ENCODE measurements around the gene MLEC.
"Not testable (repeated sequence)": the region's sequence is repeated elsewhere in the genome, so short reads cannot be mapped to it uniquely, and the experiment has no call there.

MLEC gene

DNA sequence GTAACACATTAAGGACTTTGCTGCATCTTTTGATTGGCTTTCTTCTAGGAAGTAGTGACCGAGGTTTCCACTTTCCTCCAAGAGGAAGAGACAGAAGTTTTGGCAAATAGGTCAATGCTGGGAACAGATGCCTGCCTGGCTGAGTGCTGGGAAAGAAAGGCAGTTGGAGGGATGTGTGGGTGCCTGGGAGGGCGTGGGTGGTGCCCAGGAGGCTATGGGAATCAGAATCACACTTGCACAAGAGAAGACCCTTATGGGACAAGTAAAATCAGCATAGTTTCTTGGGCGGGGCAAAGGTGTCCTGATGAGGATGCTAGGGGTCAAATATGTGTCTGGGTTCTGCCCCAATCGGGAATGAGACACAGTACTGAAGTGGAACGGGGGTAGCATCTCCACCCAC lies 37.8 kb downstream of the MLEC start:
- DNase-seq: no peak

DNA sequence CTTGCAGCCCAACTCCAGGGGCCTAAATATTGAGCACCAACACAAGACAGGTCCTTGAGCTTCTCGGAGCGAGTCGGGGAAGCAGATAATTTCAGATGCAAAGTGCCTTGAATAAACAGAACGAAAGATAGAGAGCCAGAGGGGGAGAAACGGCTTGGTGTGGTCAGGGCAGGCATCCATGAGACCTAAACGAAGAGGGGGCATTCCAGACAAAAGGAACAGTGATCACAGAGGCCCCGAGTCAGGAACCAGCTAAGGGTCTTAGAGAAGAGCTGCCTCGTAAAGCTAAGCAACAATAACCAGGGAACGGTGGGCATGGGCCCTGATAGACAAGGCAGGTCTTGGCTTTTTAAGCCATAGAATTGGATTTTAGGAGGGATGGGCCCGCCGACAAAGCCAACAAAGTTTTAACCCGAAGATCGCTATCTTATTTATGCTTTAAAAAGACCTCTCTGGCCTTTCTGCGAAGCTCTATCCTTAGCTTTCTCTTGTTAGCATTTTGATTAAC lies 38.3 kb downstream of the MLEC start:
- DNase-seq: no peak

DNA sequence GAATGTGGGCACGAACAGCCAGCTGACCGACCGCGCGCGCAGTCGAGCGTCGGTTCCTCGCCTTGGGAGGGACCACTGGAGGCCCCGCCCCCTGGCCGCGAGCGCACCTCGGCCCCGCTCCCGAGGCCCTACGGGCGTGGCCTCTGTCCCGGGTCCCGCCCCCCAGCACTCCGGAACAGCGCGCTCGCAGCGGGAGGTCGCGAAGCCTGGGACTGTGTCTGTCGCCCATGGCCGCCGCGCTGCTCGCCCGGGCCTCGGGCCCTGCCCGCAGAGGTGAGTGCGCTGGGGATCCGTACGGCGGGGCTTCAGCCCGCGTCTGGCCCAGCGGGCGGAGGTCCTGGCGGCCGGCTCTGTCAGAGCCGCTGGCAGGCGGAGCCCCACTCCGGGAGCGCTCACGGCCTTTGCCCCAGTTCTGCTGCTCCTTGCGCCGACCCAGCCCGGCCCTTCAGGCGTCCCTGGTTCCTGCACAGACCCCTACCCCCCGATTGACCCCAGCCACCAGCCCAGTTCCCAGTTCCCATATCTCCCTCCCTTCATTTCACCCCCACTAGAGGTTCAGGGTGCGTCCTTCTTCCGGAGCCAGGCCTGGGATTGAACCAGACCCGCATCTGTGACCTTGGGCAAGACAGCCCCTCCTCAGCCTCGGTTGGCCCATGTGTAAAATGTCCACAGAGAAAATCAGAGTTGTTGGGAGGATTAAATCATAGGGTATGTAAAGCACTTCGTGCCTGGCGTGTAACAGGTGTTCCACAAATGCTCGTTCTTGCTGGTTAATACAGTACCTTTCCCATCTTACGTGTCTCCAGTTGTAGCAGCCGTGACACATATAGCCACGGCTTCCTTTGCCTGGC lies 38.9 kb downstream of the MLEC start, which contains the start of gene ACADS:
TSS of gene ACADS (plus strand) at position 168 of the 851 bp plus-strand sequence. CDS start at position 228, 60 bp downstream.
- DNase-seq: peak; percentile 92

DNA sequence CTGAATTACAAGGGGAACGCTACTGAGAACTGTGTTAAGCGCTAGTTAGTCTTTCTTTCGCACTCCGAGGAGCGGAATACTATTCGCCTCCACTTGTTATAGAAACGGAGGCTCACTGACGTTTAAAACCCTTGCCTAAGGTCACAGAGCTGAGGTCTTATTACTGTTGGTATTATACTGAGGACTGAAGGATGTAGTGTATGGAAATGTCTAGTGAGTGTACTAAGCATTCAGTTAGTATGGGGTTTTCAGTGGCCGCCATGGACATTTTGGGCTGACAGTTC lies 39.5 kb downstream of the MLEC start:
- DNase-seq: no peak

DNA sequence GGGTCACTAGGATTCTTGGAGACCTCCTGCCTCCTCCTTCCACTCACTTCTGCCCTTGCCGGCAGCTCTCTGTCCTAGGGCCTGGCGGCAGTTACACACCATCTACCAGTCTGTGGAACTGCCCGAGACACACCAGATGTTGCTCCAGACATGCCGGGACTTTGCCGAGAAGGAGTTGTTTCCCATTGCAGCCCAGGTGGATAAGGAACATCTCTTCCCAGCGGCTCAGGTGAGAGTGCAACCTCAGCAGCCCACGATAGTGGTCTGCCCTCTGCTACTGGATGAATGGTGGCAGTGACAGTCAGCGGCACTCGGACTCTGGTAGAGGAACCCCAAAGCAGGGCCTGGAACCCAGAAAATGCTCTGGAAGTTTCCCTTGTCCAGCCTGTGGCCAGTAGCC lies 40.0 kb downstream of the MLEC start:
- DNase-seq: no peak

DNA sequence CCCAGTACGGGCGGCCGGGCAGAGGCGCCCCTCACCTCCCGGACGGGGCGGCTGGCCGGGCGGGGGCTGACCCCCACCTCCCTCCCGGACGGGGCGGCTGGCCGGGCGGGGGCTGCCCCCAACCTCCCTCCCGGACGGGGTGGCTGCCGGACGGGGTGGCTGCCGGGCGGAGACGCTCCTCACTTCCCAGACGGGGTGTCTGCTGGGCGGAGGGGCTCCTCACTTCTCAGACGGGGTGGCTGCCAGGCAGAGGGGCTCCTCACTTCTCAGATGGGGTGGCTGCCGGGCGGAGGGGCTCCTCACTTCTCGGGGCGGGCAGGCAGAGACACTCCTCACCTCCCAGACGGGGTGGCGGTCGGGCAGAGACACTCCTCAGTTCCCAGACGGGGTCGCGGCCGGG lies 45.2 kb downstream of the MLEC start:
- DNase-seq: not testable (repeated sequence)

DNA sequence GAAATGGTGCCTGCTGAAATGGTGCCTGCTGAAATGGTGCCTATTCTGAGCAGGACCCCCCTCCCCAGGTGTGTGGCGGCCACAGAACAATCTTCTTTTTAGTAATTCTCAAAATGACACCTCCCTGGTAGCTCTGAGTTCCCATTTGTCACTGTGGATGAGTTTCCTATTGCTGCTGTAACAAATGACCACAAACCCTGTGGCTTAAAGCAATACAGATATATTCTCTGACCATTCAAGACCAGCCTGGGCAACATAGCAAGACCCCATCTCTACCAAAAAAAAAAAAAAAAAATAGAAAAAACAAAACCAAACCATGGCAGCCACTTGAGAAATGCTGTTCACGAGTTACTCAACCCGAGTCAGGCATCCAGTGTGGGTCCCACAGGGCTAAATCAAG lies 46.6 kb downstream of the MLEC start:
- DNase-seq: no peak

DNA sequence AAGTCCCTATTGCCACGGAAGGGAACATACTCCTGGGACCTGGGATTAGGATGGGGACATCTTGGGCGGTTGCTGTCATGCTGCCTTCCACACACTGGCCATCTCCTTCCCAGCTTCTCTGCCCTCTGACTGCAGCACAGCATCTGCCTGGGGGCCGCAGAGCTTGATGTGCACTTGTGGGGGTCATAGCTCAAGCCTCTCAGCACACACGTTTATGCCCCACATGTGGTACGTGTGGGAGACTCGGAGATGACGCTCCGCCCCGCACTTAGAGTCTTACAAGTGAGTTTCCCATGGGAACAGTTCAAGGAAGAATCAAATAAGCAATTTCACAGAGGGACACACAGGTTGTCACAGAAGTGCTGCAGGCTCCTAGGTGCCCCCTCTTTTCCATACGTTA lies 47.3 kb downstream of the MLEC start:
- DNase-seq: no peak

DNA sequence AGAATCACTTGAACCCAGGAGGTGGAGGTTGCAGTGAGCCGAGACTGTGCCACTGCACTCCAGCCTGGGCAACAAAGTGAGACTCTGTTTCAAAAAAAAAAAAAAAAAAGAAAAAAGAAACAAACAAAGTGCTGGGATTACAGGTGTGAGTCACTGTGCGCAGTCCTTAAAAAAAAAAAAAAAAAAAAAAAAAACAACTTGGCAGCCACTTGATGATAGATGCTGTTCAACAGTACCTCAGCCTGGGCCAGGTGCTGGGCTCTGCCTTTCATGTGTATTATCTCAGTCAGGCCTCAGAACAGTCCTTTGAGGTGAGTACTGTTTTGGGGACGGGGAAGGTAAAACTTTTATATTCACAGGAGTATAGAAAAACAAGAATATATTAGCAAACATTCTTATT lies 48.2 kb downstream of the MLEC start:
- DNase-seq: no peak

DNA sequence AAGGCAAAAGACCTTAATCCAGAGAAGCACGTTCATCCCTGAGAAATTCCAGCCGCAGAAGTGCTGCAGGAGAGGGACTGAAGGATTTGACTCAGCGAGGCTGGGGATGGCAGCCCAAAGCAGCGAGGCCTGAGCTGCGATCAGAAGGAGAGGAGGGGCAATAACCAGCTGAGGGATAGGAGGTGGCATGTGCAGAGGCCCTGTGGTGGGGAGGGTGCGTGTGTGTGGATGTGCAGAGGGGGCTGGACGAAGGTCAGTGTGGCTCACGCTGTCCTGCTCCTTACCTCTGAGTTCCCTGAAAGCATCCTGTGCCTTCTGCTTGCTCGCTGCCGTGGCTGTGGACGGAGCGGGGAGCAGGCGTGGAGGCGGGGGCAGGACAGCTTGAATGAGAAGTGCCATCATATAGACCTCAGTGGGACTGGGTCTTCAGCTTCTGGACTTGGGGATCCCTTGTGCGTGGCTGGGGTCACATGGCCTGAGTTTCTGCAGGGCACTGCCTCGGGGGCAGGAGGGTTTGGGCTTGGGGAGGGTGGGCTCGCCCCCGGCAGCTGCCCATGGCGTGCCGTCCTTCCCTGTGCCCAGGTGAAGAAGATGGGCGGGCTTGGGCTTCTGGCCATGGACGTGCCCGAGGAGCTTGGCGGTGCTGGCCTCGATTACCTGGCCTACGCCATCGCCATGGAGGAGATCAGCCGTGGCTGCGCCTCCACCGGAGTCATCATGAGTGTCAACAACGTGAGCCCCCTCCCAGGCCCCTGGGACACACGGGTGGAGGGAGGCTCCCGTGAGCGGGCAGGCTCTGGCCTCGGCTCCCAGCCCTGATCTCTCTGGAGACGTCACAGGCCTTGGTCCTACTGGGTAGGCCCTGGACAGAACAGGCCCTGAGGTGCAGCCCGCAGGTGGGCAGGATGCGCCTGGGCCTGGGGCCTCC lies 49.7 kb downstream of the MLEC start:
- no peak for DNase-seq

DNA sequence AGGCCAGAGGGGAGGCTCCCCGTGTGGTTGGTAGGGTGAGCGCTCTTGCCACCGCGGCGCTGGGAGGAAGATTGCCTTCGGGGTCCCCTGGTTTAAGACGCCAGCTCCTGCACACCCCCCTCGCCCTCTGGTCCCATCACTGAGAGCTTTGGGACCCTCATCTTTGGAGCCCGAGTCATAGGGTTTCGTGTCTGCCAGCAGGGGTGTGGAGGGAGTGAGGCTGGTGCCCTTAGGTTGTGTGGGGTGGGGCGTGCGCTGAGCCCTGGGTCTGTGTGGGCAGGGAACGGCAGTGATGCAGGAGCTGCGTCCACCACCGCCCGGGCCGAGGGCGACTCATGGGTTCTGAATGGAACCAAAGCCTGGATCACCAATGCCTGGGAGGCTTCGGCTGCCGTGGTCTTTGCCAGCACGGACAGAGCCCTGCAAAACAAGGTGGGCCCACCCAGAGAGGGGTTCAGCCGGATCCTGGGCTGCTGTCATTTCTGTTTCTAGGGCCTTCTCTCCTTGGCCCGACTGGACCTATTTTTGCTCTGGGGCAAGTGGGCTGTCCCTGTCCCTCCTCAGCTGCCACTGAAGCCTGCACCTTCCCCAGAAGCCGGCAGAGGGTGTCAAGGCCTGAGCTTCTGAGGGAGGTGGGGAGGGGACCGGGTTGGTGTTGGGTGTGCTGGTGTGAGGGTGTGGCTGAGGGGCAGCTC lies 50.8 kb downstream of the MLEC start:
- no peak for DNase-seq

DNA sequence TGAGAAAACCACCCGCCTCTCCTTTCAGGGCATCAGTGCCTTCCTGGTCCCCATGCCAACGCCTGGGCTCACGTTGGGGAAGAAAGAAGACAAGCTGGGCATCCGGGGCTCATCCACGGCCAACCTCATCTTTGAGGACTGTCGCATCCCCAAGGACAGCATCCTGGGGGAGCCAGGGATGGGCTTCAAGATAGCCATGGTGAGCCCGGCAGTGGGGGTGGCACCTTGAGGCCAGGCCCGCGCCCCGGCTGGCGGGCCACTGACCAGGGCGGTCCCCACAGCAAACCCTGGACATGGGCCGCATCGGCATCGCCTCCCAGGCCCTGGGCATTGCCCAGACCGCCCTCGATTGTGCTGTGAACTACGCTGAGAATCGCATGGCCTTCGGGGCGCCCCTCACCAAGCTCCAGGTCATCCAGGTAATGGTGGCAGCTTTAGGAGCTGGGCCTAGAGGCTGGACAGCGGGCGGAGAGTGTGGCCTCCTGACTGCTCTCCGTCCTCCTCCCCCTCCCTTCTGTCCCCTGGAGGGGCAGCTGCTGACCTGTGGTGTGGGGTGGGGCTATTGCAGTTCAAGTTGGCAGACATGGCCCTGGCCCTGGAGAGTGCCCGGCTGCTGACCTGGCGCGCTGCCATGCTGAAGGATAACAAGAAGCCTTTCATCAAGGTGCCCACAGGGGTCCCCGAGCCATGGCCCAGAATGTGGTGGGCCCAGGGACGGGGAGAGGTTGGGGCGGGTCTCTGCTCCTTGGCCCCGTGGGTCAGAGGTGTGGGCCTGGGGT lies 51.5 kb downstream of the MLEC start:
- no peak for DNase-seq

DNA sequence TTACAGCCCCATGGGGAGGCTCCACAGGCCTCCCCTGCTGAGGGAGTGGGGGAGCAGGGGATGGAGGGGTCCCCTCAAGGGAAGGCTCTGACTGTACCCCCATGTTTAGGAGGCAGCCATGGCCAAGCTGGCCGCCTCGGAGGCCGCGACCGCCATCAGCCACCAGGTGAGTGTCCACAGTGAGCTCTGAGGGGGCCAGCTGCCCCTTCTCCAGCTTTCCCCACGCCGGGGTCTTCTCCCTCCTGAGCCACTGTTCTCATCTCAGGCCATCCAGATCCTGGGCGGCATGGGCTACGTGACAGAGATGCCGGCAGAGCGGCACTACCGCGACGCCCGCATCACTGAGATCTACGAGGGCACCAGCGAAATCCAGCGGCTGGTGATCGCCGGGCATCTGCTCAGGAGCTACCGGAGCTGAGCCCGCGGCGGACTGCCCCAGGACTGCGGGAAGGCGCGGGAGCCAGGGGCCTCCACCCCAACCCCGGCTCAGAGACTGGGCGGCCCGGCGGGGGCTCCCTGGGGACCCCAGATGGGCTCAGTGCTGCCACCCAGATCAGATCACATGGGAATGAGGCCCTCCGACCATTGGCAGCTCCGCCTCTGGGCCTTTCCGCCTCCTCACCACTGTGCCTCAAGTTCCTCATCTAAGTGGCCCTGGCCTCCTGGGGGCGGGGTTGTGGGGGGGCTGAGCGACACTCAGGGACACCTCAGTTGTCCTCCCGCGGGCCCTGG lies 52.2 kb downstream of the MLEC start:
- no peak for DNase-seq

DNA sequence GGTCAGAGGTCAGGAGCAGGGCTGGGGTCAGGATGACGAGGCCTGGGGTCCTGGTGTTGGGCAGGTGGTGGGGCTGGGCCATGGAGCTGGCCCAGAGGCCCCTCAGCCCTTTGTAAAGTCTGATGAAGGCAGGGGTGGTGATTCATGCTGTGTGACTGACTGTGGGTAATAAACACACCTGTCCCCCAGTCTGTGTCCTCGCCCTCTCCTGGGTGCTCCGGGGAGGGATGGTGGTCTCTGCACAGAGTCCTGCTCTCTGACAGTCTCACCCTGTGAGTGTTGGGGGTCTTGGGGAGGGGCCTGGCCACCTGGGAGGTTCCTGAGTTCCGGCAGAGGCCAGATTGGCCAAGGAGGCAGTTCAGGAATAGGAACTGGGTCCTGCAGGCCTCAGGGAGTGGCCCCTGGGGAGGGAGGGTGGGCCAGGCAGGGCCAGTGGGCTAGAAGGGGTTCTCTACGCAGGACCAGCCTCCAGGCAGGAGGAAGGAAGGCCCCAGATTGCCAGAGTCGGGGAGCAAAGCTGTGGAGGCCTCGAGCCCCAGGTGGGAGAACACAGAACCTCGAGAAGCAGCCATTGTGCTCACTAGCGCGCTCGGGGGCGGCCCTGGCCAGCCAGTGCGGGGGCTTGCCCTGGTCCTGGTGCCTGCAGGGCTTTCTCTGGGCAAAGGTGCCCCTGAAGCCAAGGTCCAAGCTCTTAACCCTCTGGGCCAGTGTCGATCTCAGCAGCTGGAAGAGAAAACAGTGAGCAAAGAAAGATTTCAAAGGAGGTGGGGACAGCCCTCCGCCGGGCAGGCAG lies 53.1 kb downstream of the MLEC start:
- no peak for DNase-seq

DNA sequence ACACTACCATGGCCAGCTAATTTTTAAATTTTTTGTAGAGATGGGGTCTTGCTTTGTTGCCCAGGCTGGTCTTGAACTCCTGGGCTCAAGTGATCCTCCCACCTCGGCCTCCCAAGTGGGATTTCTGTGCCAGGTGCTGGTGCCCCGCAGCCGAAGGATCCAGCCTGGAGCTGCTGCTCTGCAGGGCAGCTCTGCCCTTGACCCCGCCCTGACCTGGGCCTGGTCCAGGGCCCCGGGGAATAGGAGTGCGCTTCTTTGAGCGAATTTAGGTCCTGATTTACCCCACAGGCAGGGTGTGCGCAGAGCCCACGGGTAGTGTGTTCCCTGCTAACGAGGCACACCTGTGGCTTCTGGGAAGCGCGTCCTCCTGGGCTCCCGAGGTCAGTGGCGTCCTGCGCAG lies 53.9 kb downstream of the MLEC start:
- DNase-seq: no peak

DNA sequence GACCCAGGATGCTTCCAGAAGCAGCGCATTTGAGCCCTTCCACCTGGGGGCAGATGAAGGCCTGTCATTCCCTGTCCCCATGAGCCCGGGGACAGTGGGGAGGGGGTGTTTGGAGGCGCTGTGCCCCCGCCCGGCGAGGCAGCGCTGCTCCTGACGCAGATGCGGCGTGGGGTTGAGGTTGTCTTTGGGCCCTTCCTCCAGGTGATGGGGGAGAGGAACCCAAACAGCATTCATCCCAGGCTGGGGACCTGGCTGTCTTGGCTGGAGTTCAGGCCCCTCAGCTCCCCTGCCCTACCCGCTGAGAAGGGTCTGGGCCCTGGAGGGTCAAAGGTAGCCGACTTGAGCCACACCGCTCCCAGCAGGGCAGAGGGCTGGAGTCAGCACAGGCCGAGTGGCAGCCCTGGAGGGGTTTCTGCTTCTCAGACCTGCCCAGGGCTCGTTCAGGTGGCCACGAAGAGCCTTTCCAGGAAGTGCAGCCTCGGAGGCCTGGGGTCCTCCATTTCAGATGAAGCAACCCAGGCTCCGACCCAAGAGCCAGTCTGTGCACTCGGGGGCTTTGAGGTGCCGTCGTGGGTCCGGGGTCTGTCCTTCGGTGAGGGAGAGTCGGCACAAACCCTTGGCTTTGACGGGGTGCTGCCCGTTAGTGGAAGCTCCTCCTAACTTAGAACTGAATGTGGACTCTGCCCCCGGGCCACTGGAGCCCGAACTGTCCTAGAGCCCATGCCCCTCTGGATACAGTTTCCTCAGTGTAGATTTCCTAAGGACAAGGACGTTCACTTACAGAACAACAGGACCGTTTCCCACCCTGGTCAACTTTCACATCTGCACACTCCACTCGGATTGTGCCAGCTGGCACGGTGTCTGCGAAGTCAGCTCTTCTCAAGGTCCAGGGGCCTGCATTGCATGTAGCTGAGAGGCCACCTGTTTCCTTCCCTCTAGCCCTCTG lies 54.8 kb downstream of the MLEC start:
- DNase-seq: no peak

DNA sequence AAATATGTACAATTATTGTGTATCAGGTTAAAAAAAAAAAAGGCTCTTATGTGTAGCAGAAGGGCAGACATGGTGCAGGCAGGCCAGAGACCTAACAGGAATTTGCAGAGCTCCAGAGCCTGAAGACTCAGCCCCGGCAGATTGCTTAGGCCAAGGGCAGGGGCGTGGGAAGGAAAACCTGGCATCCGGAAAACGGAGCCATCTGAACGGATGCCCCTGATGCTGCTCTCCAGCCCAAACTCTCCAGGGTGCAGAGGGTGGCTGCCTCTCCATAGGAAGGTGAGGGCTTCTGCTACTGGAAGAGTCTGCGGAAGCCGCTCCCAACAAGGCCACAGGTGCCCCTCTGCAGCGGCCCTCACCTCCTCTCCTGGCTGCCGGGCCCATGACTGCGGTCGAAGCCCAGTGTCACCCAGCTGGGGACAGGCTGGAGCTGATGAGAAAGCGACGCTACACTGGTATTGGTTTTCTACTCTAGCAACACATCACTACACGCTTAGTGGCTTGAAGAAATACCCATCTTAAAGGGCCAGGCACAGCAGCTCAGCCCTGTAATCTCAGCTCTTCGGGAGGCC lies 58.1 kb downstream of the MLEC start:
- no peak for DNase-seq

DNA sequence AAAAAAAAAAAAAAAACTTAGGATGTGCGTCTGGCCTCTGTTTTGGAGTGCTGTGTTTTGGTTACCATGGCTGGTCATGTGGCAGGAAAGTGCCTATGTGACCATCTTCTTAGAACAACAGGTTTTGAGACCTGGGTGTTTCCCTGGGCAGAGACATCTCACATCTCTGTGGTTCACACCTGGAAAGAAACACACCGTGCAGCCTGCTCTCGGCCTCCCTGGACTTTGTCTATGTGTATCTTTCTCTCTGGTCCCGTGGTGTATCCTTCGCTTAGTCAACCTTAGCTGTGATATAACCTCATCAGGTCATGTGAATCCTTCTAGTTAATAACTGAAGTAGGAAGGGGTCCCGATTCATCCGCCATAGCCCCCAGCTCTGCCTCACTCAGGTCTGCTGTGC lies 61.3 kb downstream of the MLEC start:
- DNase-seq: no peak

DNA sequence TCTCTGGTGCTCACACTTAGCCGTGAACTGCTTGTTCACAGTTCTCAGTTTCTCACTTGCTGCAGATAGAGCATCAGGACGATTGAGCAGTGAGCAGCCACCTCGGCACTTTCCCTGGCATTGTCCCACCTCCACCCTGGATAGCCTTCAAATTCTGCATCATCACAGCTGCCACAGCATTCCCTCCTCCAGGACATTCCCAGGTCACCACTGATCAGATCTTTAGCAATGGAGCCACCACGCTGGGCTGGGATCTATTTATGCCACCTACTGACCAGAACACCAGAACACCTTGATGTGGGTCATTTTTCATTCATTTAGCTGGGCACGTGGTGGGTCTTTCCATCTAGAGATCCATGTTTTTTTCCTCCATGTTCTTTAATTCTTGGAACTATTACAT lies 62.3 kb downstream of the MLEC start:
- no peak for DNase-seq

All from NCI-H345 (cell line).